Suppressor macrophage treated with lipopolysaccharide for 4 hours (primary cell): ENCODE data around the gene MAGED2.
A peak's percentile ranks its signal among the peaks of the same experiment; 100 is the strongest.
"Not testable (repeated sequence)": the region's sequence is repeated elsewhere in the genome, so short reads cannot be mapped to it uniquely, and the experiment has no call there.

Experiments
- DNase-seq: peaks from one replicate; pipeline ENCODE4 v3.0.0-alpha.2; 2020

Gene MAGED2, protein sequence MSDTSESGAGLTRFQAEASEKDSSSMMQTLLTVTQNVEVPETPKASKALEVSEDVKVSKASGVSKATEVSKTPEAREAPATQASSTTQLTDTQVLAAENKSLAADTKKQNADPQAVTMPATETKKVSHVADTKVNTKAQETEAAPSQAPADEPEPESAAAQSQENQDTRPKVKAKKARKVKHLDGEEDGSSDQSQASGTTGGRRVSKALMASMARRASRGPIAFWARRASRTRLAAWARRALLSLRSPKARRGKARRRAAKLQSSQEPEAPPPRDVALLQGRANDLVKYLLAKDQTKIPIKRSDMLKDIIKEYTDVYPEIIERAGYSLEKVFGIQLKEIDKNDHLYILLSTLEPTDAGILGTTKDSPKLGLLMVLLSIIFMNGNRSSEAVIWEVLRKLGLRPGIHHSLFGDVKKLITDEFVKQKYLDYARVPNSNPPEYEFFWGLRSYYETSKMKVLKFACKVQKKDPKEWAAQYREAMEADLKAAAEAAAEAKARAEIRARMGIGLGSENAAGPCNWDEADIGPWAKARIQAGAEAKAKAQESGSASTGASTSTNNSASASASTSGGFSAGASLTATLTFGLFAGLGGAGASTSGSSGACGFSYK

DNA sequence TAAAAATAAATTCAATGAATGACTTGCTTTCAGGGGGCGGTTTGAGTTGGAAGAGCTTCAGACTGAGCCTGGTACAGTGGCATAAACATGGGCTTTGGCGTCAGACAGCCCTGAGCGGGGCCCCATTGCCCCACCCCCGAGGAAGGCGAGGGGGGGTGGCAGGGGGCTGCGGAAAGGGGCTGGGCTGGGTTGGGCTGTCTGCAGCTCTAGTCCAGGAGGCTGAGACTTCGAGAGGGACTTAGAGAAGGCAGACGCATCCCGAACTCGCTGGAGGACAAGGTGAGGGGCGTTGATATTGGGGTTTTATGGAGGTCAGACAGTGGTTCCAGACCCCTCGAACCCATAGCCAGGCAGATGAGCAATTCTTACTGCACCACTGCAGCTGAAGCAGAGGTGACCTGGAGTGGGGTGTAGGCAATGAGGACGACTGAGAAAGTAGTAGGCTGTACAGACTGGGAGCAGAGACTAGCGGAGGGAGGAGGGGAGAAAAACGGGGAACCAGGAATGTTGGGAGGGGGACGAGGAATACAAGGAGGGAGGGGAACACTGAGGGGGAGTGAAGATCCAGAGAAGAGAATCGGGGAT is at the start of gene MAGED2:
TSS of gene MAGED2 (plus strand) at position 222 of the 585 bp plus-strand sequence. CDS start 1,587 bp downstream, outside the sequence.
- DNase-seq: no peak

DNA sequence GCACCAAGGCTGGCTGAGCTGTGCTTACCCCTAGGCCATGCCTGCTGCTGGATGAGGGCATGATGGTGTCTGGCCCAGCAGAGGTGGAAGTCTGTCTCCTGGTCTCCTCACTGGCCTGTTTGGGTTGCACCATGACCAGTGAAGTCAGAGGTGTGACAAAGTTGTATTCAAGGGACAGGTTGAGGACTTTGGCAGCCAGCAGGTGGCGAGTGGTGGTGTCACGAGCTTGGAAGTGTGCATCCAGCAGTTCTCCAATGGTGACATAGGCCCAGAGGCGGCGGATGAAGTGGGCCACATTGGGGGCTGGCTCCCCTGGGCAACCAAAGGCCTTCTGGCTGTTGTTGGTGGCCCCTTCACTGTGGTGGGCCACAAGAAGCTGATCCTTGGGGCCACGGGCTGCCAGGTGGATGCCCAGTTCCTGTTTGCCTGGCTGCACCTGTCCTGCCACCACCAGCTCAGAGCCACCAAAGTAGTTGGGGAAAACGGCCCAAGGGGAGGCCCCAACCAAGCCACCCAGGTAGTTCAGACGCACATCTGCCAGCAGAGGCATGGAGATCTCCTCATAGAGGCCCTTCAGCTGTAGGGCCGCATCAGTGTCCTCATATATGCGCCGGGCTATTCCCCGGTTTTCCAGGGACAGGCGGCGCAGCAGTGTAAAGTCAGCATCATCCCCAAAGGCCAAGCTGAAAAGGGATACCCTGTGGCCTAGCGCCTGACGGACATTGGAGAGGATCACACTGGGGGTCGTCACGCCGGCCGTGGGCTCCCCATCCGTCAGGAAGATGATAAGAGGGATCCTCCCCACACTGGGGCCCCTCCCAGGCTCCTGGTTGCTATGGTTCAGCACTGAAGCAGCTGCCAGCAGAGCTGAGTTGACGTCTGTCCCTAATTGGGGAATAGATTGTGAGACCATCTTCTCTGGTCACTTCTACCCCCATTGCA is 49.2 kb upstream of the MAGED2 start:
- DNase-seq: no peak

DNA sequence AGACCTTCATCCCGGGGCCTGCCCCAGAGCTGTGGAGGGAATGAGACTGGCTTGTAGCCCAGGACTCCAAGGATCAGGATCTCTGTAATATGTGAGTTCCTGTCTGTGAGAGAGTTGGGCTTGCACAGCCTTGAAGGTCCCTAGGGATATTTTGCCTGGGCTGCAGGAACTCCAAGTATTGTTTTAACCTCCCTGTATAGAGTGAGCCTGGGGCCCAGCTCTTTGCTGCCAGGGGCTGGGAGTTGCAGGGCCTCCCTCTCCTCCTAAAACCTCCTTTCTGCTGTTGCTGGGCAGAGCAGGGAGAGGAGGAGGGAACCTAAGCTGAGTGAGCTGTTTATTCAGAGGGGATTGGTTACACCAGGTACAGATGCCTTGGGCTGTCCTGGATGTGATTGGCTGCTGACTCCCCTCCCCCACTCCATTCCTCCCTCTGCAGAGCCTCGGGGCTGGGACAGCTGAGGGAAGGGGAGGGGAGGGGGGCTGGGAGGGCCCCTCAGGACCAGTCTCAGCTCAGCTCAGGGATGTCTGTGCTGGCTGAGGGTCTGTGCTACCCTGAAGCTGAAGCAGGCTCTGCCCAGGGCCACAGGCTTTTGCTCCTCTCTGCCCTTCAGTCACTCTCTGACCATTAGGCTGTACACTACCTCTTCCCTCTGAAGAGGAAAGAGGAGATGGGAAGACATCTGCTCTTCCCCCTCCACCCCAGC is 33.0 kb upstream of the MAGED2 start:
- not testable (repeated sequence) for DNase-seq

DNA sequence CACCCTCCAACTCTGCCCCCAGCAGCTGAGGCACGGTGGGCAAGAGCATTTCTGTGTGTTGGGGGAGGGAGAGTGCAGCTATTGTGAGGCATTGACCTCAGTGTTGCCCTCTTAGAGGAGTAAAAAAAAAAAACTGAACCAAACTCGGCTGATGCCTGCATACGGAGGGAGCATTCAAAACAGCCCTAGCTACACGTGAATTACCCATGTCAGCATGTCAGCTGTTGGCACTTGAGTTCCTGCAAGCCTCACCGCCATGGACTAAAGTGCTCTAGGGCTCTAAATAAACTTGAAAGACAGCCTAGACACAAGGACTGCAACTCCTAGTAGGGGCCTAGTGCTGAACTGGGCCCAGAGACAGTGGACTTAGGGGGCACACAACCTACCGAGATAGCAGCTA is 31.5 kb upstream of the MAGED2 start:
- DNase-seq: no peak

DNA sequence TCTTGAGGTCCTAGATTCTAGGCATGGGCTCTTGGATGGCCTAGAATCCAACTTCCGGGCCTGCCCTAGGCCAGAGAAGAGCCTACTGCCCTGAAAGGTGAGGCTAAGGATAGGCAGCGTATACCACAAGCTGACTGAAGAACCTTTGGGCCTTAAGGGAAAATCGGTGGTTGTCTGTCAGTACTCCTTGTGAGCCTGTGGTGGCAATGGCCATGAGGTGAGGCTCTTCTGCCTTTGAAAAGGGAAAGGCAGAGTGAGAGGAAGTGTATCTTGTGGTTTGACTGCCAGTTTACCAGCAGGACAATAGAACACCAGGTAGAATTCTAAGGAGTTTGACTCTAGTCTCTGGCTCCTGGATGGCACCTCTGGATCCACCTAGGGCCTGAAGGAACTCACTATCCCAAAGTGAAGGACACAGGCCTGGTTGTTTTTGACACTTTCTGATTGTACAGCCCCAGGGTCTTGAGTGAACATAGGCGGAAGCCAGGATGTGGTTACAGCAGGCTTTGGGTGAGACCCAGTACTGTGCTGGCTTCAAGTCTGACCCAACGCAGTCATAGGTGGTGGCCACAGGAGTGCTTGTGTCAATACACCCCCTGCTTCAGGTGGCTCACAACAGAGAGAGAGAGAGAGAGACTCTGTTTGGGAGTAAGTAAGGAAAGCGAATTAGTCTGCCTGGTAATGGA is 30.4 kb upstream of the MAGED2 start:
- no peak for DNase-seq

DNA sequence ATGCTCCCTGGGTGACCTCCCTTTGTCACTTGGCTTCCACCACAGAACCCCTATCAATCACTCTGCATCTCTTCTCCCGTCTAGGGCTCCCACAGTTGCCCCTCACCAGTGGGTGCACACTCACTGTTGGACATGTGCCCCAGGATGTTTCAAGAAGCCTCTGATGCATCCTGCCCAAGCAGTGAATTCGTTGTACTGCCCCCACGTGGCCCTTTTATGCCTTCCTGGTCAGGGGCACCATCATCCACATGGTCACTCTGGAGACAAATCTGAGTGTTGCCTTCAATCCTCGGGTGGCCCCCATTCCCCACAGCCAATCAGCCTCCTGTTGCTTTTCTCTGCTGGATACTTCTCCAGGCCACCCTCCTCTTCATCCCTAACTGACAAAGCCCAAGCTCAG is 21.6 kb upstream of the MAGED2 start:
- DNase-seq: no peak

DNA sequence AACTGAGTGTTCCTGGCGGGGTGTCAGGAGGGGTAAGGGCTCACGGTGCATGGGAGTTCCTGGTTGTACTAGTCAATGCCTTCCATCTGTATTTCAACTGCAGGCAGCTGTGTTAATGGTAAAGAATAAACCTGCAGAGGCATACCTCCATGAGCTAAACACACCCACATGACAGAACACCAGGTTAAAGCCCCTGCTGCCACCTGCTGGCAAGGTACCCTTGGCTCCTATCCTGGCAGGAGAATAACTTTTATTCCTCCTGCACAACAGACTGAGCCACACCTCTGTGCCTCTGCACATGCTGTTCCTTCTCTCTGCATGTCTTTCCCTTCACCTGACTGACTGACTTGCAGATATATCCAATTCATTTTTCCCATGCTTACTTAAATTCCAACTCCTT is 20.6 kb upstream of the MAGED2 start:
- DNase-seq: no peak

DNA sequence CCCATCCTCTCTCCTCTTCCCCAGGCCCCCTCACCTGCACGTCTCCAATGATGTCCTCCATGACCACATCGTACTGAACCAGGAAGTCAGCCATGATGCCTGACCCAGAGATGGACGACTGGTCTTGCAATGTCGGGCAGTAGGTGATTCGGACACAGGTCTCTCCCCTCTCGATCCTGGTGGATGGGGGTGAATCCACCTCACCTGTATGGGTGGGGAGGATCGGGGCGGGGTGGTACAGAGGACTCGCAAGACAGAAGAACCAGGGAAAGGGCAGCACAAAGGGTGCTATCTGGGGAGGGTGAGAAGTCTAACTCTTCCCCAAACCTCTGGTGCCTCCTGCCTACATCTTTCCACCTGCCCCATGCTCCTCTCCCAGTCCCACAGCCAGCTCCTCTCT is 19.1 kb upstream of the MAGED2 start:
- no peak for DNase-seq

DNA sequence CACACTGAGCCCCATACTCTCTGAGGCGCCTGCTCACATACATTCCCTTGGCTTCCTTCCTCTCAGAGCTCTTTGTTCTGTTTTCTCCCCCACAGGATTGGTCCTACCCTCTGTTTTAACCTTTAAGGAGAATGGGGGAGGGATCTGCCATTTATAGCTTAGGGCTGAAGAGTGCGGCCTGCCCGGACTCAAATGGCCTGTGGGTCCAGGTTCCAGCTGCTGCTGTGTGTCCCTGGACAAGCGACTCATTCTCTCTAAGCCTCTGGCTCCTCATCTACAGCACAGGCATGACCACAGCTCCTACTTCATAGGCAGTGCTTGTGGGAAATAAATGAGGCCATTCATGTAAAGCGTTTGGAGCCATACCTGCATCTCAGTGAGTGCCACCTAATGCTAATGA is 18.1 kb upstream of the MAGED2 start:
- not testable (repeated sequence) for DNase-seq

DNA sequence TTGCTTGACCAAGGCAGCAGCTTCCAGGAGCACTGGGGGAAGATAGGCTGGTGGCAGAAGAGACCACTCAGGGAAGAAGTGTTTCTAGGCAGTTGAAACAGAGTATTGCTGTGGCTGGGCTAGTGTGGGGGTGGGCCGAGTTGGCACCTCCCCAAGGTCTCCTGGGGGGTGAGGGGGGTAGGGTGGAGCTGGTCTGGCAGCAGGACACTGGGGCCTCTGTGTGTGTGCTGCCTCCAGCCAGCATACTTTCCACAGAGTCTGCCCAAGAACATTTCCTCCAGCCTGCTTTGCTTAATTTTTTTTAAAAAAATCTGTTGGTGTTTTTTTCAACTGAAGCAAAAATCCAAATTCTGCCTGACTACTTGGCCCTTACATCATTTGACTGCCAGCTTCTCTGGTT is 13.5 kb upstream of the MAGED2 start:
- no peak for DNase-seq

DNA sequence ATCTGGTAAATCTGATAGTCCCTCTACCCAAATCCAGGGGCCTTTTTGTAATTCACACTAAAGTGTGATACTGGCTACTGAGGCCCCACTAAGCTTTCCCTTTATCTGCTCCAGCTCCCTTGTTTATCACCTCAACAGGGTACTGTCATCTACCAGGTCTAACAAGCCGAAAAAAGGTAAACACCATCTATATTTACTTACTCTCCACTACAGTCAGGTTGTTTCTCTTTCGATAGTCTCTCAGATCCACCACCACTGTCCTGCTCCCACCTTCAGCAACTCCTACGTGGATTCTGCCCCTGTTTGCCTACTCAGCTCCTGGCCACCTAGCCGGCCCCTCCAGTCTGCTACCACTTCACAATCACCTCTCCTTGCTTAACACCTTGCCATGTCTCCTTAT is 12.8 kb upstream of the MAGED2 start:
- DNase-seq: no peak

DNA sequence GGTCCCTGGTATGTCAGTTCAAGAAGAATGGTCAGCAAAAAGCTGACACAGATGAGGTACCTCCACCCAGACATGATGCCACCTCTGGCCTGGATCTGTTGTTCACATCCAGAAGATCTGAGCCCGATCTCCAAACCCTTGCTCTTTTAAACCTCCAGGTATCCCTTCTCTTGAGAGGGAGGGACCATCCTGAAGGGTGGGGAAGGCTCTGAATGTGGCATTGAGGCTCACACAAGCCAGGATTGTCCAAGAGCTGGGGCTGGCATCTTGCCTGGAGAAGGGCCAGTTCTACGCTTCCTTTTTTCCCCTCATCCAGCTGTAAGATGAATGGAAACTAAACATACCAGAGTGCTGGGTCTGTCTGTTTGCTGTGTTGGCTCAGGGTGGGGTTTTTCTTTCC is 9.4 kb upstream of the MAGED2 start, which contains the start of gene ITIH6:
TSS of gene ITIH6 (minus strand) at position 119 of the 400 bp plus-strand sequence. CDS start at position 74, 45 bp downstream.
- DNase-seq: no peak

DNA sequence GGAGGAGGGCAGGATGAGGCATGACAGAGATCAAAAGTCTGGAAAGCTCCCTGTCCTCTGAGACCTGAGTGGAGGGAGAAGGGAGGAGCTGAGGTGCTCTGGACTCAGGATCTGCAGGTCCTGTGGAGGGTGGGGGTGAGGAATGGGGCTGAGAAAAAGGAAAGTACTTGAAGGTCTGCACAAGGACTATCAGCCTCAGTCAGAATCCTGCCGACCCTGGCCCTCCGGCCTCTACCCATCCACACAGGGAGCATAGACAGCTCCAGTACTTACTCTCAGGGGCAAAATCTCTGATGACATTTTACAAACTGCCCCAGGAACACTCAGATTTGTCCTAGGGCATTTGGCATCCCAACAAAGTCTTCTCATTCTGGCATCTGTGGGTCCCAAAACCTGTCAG is 8.5 kb upstream of the MAGED2 start:
- DNase-seq: no peak

DNA sequence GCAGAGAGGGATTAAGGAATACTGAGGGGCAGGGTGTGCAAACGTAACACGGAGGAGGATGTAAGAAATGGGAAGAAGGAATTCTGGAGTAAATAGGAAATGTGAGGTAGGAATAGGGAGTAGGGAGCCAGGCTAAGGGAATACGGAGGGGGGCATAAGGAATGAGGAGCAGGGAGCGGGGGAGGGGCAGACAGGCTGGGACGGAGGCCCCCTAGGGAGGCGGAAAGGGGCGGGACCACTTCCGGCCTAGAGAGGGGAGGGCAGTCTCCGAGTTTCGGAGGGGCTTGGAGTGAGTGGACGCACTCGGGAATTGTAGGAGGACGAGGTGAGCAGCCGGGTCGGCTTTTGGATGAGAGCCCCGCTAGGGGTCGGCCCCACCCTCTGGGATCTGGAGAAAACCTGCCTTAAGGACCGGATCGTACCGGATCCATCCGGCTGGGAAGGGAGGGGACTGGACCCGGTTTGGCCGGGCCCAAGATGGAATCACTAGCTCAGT is 612 bp downstream of the MAGED2 start:
- DNase-seq: peak; percentile 7

DNA sequence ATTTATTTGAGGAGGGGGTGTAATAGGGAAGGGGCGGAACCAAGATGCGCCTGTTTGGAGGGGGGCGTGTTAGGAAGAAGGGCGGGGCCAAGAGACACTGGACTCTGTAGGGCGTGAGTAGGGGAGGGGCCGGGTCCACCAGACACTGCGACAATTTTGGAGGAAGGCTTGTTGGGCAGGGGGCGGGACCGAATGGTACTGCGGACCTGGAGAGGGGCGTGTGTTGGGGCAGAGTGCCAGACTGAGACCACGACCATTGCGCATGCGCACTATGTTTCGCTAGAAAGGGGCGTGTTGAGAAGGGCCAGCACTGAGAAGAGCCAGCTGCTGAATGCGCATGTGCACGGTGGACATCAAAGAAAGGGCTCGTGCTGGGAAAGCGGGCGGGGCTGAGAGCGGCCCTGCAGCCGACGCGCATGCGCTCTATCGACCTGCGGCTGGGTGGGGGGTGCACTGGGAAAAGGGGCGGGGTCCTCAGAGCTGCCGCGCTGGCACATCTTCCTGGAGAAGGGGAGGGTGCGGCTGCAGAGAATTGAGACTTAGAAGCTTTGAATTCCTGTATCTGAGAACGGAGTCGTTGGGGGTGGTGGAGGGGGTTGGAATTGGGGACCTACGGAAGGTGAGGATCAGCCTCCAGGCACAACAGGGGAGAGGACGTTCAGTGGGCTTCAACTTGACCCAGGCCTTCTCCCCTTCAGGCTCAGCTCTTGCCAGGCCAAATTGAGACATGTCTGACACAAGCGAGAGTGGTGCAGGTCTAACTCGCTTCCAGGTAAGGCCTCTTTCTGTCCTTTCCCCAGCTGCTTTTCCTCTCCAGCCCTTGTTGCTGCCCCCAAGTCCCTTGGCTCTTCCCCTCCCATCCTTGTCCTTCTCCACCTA is 1.3 kb downstream of the MAGED2 start:
- DNase-seq: peak; percentile 95

DNA sequence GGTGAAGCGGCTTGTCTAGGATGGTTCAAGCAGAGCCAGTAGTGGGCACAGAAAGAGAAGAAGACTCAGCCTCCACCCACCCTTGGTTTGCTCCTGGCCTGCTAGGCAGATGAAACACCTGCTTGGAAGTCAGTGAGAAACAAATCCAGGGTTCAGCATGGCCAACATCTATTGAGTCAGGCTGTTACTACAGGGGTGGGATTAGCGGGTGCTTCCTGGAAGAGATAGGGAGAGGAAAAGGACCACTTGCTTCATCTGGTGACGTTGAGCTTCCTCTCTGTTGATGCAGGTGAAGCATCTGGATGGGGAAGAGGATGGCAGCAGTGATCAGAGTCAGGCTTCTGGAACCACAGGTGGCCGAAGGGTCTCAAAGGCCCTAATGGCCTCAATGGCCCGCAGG is 3.0 kb downstream of the MAGED2 start:
- DNase-seq: no peak

DNA sequence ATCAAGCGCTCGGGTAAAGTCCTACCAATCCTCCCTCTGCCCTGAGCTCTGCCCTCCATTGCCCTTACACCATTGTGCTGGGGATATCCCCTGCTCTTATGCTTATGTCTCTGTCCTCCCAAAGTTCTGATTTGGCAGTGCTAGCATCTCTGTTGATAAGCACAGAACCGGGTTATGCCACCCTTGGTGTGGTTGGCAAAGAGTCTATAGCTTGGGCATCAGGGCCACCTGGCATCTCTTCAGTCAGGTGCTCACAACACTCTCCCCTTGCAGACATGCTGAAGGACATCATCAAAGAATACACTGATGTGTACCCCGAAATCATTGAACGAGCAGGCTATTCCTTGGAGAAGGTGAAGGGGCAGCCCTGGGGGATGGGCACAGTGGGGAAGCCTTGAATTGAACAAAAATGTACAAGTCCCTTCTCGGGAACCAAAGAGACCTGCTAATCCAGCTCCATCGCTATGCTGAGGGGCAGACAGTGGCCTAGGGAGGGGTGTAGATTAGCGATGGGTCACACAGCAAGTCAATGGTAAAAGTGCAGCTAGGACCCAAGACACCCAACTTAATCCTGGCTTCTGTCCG is 3.8 kb downstream of the MAGED2 start:
- DNase-seq: no peak

DNA sequence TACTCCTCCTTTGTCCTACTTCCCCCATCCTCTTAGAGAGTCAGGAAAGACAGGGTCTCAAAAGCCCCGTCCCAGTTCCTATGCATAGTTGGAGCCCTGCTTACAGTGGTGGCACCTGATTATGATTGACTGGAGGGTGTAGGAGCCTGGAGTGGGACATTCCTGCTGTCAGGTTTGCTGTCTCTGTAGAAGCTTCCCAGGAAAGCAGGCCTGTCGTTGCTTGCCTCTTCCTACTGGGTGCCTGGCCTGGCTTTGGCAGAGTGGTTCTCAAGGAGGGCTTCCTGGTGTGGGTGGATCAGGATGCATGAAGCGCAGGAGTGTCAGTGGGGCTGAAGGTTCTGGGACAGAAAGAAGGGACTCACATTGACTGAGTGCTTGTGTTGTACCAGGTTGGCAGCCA is 4.8 kb downstream of the MAGED2 start:
- DNase-seq: no peak

DNA sequence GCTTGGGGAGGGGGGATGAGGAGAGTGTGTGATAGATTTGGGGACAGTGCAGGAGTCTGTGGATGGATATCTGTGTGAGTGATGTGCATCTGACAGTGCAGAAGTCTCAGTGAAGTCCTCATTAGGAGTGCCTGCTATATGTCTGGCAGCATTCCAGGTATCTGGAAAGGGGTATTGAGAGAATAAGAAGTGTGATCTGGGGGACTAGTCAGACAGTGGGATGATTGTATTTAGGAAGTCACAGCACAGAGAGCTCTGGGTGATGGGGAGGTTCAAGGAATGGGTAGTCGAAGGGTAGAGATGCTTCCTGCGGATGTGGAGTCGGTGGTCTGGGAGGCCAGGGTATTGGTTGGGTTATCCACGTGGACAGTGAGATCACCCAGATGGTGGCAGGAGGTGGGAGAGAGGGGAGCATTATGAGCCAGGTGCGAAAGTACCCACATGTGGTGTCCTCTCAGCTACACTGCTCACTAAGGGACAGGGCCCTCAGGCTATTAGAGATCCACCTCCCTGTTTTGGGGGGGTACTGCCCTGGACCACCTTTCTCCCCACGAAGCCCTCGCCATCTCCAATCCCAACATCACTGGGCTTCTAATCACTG is 9.8 kb downstream of the MAGED2 start:
- no peak for DNase-seq

DNA sequence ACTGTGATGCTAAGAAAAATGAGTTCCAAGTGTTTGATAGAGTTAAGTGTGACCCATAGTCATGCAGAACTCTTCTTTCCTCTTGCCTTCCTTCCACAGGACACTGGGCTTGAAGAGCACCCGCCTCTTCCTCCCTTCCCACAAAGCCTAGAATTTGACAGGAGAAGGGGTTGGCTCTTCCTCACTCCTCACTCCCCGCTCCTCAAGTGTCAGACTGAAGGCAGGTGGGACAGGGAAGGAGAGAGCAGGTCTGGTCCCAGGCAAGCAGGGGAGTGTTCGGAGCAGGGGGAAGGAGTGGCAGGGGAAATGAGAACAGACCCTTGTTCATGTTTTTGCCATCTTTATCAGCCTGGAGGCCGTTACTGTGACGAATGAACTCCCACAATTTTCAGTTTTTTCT is 10.7 kb downstream of the MAGED2 start:
- no peak for DNase-seq
